8988T (cell line): Measurements from ENCODE around the gene RFX8.

Experiments used
- DNase-seq: peaks from one replicate; pipeline ENCODE4 v3.0.0; 2011

RFX8 gene

DNA sequence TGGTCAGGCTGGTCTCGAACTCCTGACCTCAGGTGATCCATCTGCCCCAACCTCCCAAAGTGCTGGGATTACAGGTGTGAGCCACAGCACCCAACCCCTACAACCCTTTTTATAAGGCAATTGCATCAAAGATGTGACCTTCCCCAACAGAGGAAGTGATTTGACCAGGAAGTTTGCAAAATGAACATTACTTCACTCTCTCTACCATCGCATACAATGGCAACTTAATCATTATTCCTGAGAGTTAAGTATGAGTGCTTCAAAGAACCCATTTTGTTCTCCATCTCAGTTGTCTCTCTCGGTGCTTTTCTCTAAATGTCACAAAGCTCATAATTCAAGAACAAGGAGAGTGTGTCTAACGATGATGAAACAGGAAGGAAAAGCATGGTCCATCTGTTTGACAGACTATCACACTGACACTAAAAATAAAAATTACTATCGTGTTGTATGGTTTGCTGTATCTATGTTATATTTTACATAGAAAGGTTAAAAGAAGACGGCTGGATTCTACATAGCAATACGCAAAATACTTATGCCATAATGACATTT is 69.5 kb downstream of the RFX8 start:
- DNase-seq: no peak

DNA sequence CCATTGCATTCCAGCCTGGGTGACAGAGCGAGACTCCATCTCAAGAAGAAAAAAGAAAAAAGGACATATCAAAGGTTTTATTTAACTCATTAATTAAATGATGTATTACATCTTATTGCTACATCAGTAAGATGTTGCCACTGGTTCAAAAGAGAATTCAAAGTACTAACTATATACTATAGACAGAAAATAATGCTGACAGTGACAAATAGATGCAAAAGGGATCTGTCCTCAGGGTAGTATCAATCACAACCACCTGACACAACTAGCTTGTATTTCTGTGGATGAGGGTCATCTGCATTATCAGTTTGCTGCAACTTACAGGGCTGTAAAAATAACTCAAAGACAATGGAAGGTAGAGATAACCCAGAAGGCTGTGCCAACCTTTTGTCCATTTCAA is 71.2 kb downstream of the RFX8 start:
- DNase-seq: no peak

DNA sequence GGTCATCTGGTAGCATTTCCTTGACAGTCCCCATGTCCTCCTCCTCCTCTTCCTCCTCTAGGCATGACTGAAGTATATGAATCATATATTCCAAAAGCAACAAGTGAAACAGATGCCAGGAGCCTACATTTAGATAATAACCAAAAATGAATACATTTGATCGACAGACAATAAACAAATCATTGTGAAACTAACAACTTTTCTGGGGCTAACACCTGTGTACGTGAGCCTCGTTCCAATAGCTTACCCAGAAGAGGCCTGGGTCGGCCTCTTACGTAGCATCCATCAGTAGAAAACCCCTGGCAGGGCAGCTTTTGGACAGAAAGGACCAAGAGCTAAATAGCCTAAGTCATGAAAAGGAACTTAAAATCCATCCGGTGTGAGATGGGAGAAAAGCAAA is 72.3 kb downstream of the RFX8 start:
- DNase-seq: no peak

DNA sequence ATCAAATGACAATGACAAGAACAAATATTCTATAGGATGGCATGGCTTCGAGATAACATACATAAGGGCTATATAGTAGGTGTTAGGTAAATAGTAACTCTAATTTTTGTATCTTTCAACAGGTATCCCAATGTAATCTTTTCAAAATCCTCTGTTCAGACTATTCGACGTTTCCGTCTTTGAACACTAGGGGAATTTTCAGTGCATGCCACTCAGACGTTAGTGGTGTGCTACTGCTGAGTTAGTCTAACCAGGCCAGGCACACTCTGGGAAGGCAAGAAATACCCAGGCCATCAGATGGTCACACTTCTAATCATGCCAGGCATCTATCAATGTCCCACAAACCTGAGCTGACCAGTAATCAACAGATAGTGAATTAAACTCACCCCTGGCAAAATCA is 73.0 kb downstream of the RFX8 start:
- DNase-seq: no peak

DNA sequence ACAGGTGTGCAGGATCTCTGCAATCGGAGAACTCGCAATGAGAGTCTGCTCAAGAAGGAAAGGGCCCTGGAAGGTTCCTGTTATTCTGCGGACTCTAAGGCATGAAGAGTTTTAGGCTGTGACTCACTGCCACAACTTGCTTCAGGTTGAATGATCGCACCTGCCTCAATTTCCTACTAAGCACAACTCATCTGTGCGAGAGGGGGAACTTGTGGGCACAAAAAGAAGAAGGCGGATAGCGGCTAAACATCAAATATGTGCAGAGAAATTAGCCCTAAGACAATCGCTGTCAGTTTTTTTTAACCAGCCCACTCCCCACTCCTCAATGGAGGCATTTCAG is 73.6 kb downstream of the RFX8 start:
- DNase-seq: no peak

DNA sequence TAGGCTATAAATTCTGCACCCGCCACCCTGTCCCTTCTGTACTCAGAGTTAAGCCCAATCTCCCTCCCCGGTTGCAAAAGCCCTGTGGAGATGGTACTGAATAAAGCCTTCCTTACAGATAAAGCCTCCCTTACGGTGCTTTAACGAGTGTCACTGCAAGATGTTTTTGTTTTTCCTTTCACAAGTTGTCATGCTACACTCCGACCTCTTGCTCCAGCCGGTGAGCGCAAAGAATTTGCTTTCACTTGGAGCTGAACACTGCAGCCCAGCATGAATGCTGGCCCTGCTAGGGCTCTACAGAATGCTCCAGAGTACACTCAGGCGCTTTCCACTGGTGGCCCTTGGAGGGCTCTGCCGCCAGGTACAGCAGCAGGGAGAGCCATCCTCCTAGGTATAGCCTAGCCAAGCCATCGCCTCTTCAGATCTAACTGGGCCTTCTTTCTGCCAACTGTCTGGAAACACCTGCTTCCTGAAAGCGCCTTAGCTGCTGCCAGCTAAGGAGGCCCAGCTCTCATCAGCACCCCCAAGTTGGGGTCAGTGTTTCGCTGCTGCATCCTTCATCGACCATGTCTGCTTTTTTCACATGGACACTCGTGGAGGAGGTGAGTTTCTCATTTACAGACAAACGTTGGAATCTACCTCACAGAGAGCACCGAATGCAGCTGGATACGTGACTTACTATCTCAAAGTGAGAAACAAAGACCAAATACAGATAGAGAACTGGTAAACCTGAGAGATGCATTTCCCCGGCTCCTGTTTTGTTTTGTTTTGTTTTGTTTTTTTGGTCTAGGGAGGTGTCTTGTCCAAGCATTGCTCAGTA is 74.2 kb downstream of the RFX8 start:
- no peak for DNase-seq

DNA sequence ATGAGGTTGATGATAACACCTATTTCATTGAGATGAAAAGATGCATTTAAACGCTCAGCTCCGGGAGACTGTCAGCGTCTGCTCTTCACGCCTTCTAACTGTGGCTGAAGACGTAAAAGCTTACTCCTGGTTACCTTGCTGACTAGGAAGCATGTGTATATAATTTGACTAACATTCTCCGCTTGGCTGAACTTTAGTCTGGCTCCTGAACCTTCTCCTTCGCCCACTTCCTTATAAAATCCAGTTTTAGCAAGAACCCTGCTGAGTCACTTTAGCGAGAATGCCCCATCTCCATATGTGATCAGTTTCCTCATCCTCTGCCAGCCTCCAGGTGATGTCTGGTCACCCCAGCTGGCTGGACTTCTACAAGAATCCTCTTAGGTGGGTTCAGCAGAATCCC is 74.9 kb downstream of the RFX8 start:
- DNase-seq: no peak

DNA sequence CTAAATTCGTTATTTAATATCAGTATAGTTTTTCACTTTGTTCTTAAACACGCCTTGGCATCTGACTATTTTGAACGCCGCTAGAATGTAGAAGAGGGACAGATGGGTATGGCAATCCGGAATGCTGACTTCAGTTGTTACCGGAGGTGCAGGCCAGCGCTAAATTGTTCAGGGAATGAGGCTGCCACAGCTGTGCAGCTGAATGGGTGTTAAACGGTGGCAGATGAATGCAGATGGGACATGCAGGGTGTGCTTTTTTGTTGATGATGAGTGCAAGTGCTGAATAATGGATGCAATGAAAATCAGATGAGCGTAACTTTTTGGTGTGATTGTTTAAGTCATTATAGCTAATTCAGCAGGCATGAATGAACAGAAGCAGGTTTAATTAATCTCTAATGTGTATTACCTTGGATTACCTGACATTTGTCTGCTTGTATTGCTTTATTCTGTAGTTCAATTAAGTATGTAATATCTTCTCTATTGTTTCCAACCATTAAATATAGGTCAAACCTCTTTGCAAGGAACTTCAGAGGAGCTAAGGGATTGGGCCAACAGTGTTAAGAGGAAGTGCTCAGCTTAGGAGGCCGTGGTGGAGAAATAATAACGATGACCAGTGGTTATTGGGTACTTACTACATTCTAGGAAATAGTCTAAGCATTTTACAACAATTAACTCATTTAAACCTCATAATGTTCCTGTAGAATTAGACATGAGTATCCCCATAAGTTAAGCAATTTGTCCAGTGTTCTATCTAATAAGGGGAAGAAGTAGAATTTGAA is 75.7 kb downstream of the RFX8 start:
- DNase-seq: no peak

DNA sequence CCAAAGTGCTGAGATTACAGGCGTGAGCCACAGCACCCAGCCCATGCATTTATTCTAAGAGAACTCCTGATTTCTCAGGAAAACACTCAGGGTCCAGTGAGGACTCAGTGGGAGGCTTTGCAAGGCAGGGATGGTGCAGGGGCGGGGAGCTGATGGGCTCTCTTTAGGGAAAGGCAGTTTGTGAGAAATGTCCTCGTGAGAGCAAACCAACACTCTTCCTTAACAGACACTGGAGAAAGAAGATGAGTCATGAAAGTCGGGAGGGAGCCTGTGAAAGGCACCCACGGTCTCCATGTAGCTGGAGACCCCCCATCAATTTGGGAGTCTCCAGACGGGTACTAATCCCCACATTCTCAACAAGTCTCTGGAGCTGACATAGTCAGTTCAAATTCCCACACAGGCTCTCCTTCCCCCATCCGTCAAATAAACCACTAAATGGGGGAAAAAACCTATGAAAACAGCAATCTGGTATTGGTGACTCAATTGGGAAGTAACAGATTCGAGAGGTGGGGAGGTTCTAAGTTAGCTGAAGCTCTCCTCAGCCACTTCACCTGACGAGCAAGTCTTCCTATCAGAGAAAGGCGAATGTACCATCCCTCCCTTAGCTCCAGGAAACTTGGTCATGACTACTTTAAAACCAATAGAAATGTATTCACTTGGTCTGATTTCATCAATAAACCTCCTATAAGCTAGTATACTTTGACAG is 76.6 kb downstream of the RFX8 start:
- DNase-seq: no peak

DNA sequence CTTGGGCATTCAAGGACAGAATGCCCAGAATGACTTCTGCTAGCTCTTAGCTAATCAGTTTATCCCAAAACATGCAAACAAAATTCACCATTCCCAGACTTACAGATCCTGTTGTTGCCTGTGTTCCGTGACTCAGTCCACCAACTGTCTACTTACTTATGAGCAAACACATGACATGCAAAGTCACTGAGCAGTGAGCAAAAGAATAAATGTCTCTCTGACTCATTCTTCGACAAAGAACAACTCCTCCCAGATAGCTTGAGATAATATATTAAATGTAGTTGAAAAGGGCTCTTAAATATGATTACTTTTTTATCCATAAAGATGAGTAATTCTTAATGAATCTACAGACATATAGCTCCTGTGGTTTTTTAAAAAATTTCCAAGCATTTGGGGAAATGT is 78.6 kb downstream of the RFX8 start:
- no peak for DNase-seq

DNA sequence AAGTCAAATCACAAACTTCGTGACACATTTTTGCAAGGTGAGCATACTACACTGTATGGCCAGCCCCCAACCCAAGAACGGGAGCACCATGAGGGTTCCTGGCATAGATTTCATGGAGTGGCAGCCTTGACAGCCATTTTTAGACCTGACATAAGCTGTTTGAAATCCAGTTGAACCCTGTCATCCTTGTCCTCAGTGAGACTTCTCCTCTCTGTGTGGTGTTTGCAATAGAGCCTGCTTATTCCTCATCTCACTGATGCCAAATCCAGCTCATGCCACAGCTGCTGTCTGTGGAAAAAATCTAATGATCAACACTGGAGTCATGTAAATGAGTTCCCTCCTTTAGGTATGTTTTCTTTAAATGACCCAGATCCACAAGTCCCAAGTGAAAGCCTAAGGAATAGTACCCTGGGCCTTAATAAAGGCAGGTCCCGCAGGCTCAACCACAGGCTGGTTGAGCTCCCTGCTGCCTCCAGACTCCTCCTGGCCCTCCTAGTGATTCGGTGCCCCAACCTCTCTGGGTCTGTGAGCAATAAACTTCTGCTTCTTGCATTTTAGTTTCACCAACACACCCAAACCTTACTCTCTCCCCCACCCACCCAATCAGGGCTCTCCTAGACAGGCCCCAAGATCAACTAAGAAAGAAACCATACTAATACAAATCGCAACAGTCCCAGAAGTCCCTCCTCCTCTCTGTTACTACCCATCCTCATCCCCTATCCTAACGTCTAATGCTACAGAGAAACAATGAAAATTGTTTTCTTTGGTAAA is 79.2 kb downstream of the RFX8 start:
- no peak for DNase-seq

DNA sequence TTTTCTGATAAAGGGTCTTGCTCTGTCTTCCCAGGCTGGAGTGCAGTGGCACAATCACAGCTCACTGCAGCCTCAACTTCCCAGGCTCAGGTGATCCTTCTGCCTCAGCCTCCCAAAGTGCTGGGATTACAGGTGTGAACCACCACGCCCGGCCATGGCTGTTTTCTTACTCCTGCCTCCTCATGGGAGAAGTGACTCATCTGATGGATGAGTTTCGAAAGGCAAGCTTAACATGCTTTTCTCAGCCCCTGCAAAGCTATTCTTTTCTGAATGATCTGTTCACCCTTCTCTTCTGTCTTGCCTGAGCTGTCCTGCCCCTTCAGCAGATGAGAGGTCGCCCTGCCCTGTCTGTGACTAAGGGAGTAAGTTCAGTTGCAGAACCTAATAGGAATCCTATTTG is 86.7 kb downstream of the RFX8 start:
- DNase-seq: no peak

DNA sequence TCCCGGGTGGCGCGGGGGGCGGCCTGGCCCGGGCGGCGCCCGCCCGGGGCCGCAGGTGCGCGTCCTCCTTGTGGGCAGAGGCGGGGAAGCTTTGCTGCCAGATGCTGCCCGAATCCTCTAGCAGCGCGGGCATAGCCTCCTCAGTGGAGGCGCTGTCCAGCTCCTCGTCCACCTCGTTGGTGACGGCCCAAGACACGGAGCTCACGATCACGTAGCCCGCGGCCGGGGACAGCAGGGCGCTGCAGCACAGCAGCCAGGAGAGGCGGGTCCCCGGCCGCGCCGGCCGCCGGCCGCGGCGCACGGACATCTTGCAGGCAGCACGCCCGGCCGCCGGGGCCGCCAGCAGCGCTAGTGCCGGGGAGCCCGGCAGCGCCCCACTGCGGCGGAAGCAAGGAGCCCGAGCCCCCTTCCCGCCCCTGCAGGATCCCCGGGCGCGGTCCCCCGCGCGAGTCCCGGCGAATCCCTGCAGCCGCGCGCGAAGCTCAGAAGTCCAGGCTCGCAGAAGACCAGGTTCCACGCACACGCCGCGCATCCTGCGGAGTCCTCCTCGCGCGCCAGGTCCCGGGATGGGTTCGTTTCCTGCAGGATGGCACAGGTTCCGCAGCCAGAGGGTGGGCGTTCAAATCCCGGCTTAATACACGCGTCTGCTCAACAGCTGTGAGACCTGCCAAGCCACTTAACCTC is 87.6 kb downstream of the RFX8 start, which contains the start of gene CREG2:
Gene CREG2 (minus strand): TSS at position 353 of the 684 bp plus-strand sequence. CDS start 46 bp downstream, at position 307.
- DNase-seq: peak; percentile 89

DNA sequence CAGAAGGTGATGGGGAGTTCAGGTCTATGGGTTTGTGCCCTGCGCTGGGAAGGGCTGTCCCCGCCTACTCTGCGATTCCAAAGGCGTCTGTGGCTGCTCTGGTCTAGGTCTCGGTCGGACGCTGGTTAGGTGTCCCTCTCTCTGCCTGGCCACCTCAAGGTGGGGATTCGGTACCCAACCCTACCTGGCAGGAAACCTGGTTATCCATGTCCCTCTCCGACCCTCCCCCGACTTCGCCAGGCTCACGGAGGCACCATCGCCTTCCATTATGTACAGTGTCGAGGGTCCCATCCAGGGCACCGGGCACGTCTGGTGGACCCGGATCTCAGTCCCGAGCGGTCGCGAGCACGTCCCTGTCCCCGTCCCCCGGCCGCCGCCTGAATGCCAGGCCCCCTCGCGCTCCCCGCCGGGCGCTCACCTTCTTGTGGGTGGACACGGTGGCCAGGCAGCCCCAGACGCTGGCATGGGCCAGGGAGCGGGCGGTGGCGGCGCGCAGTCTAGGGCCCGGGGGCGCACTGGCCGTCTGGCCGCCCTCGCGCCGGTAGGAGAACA is 88.2 kb downstream of the RFX8 start:
- DNase-seq: no peak

DNA sequence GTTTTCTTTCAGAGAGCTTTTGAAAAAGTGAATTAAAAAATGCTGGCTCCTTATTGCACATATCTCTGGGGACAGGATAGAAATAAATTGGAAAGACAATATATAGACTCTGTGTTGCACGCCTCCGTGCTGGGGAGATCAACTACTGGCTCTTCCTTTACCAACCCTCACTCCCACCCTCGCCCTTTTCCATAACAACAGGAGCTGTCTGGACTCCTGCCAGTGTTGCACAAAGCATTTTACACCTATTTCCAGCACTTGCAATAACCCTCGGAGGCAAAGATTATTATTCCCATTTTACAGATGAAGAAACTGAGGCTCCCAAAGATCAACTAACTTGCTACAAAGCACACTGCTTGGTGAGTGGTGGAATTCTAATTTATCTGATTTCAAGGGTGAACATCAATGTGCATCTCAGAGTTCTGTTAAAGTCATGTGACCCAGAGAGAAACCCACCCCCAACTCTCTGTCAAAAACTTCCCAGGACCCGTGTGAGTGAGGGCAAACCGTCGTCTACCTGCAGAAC is 91.8 kb downstream of the RFX8 start:
- no peak for DNase-seq

DNA sequence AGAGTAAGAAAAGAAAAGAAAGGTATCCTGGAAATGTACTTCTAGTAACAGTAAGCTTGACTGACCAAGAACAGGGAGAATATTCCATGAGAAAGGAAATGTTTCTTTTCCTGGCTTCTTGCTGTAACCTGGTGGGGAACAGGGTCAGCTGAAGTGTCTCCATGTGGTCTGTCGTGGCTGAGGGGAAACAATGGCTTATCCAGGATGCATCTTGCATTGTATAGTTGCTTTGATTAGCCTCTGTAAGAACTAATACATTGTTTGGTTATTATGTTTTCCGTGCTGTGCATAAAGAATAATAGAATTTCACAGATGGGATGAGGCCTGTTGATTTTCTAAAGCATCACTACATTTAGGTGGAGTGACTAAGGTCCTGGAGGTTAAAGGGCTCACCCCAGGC is 92.5 kb downstream of the RFX8 start:
- DNase-seq: no peak

DNA sequence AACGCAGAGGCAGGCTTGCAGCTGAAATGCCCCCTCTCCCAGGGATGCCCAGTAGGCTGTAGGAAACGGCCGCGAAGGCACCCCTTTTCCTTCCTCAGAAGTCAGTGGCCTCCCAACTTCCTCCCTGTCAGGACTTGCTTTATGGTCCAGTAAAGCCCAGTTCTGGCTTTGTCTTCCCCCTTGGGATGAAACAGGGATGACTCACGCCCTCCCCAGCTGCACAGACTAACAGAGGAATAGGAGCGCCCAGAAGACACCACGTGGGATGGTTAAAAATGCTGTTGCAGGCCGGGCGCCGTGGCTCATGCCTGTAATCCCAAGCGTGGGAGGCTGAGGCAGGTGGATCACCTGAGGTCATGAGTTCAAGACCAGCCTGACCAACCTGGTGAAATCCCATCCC is 94.5 kb downstream of the RFX8 start:
- DNase-seq: no peak

DNA sequence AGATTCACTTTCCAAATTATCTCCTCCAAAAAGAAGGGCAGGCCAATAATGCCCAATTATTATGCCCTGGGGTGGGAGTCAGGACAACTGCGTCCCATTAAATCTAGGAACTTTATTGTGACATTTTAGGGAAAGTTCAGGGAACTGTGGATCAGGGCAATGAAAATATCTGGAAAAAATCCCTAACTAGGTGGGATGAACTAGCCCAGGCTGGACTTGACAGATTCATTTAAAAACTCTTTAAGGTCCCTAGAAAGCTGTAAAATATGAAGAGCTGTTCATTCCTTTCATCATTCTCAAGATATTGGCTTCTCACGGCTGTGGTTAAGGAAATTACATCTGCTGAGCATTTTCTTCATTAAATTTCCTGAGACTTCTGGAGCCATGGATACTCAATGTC is 95.8 kb downstream of the RFX8 start:
- no peak for DNase-seq

DNA sequence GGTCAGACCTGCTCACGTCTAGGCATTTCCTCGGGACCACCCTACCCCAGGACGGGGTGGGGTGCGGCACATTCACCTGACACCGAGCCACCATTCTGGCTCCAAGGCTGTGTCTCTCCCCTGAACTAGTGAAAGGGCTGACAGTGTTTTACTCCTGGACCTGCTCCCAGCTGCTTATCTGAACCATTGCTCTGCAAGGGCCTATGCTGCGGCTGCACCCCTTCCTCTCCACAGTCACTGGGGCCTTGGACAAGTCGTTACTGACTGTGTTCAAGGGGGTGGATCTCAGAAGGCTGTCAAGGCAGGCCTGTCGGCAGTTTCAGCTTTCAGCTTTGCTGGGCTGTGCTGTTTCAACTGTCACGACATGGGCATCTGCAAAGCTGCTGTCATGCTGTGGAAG is 99.3 kb downstream of the RFX8 start:
- no peak for DNase-seq

DNA sequence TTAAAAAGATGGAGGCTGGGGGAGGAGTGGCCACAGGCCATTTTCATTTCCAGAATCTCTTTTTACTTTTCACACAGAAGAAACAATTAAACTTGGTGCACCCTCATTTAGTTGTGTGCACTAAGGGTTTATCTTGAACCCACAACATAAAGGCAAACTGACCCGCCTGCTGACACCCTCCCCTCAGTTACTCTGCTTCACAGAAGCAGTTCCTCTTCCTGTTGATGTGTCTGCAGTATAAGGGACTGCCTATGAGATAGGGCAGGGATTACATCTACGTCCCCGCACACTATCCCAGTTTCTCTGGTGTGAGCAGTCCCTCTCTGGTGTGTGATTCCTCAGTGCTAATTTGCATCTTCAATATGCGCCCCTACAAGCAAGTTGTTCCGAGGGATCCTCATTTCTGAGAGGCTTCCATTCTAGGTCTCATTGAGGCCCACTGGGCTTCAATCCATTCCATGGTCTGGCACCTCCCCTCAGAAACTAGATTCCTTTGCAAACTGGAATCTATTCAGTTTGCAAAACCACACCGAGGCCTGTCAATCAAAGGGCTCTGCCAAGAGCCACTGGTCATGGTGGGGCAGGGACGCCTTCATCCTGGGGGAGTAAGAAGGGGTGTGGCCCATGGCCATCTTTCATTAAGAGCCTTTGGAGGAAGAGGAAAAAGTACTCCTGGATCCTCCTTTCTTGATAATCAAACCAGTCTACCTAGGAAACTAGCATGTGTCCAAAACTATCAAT is 99.9 kb downstream of the RFX8 start:
- no peak for DNase-seq

DNA sequence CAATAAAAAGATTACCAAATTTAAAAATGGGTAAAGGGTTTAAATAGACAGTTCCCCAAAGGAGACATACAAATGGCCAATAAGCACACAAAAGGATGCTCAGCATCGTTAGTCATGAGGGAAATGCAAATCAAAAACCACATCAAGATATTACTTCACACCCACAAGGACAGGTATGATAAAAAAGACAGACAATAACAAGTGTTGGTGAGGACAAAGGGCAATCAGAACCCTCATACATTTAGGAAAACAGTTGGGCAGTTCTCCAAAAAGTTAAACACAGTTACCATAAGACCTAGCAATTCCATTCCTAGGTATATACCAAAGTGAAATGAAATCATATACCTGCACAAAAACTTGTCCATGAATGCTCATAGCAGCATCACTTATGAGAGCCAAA is 102.1 kb downstream of the RFX8 start:
- DNase-seq: no peak
